ENCODE data around the gene GPR12.

- TF ChIP-seq POLR2A (IDR thresholded peaks at IDR 0.05): no peak
- TF ChIP-seq, protein P1, sequence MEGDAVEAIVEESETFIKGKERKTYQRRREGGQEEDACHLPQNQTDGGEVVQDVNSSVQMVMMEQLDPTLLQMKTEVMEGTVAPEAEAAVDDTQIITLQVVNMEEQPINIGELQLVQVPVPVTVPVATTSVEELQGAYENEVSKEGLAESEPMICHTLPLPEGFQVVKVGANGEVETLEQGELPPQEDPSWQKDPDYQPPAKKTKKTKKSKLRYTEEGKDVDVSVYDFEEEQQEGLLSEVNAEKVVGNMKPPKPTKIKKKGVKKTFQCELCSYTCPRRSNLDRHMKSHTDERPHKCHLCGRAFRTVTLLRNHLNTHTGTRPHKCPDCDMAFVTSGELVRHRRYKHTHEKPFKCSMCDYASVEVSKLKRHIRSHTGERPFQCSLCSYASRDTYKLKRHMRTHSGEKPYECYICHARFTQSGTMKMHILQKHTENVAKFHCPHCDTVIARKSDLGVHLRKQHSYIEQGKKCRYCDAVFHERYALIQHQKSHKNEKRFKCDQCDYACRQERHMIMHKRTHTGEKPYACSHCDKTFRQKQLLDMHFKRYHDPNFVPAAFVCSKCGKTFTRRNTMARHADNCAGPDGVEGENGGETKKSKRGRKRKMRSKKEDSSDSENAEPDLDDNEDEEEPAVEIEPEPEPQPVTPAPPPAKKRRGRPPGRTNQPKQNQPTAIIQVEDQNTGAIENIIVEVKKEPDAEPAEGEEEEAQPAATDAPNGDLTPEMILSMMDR (IDR thresholded peaks at IDR 0.05): no peak
Observed at GRCh38 chr13:26747706-26748105, 12.9 kb downstream of the GPR12 start.
